OCI-LY1 (cell line): ENCODE measurements around the gene CST4.

Experiments
- H2AFZ ChIP-seq: fragments of 200-600 bp; sonication (generic), shearing (Covaris generic); 2 replicates; pipeline ENCODE4 v1.6.0; 2014; ENCODE audit warnings: antibody characterized with exemption, mild to moderate bottlenecking, low read length
- H3F3A ChIP-seq: fragments of 200-600 bp; sonication (generic), shearing (Covaris generic); 2 replicates; pipeline ENCODE4 v1.6.0; 2014; ENCODE audit warnings: mild to moderate bottlenecking, antibody characterized with exemption, low read length, moderate library complexity; ENCODE audit not compliant: insufficient read depth
- H3K27ac ChIP-seq: fragments of 200-600 bp; sonication (generic); 2 replicates; pipeline ENCODE4 v1.5.1; 2014; ENCODE audit warnings: low read length, mixed run types, mild to moderate bottlenecking, low read depth; ENCODE audit not compliant: poor library complexity, severe bottlenecking
- H3K27me3 ChIP-seq: fragments of 200-600 bp; sonication (generic); 2 replicates; pipeline ENCODE4 v1.6.0; 2014; ENCODE audit warnings: antibody characterized with exemption, mild to moderate bottlenecking, low read length, moderate library complexity; ENCODE audit not compliant: insufficient read depth
- H3K36me3 ChIP-seq: fragments of 200-600 bp; sonication (generic); 2 replicates; pipeline ENCODE4 v1.6.1; 2014; ENCODE audit warnings: mild to moderate bottlenecking, antibody characterized with exemption, low read length, moderate library complexity, mixed read lengths; ENCODE audit not compliant: insufficient read depth
- H3K4me1 ChIP-seq: fragments of 200-600 bp; sonication (generic); 2 replicates; pipeline ENCODE4 v1.5.1; 2014; ENCODE audit warnings: mild to moderate bottlenecking, low read length, moderate library complexity; ENCODE audit not compliant: insufficient read depth, severe bottlenecking
- H3K4me2 ChIP-seq: fragments of 200-600 bp; sonication (generic), shearing (Covaris generic); 2 replicates; pipeline ENCODE4 v1.6.1; 2014; ENCODE audit warnings: low read length
- H3K4me3 ChIP-seq: fragments of 200-600 bp; sonication (generic); 2 replicates; pipeline ENCODE4 v1.5.1; 2014; ENCODE audit warnings: low read length, low read depth, mild to moderate bottlenecking, mixed read lengths; ENCODE audit not compliant: poor library complexity, severe bottlenecking
- H3K79me2 ChIP-seq: fragments of 200-600 bp; shearing (Covaris generic); 2 replicates; pipeline ENCODE4 v1.6.1; 2016; ENCODE audit warnings: mixed run types, low read length, mixed read lengths; ENCODE audit not compliant: insufficient read depth
- H3K9ac ChIP-seq: fragments of 200-600 bp; sonication (generic), shearing (Covaris generic); 2 replicates; pipeline ENCODE4 v1.6.1; 2014; ENCODE audit warnings: mild to moderate bottlenecking, low read length, mixed read lengths
- H3K9me2 ChIP-seq: fragments of 200-600 bp; sonication (generic), shearing (Covaris generic); 2 replicates; pipeline ENCODE4 v1.6.1; 2014; ENCODE audit warnings: low read depth, mild to moderate bottlenecking, low read length, mixed read lengths
- H3K9me3 ChIP-seq: fragments of 200-600 bp; shearing (Covaris generic); 2 replicates; pipeline ENCODE4 v1.6.1; 2014; ENCODE audit warnings: low read length, mixed read lengths
- H4K20me1 ChIP-seq: fragments of 200-600 bp; sonication (generic), shearing (Covaris generic); 2 replicates; pipeline ENCODE4 v1.6.0; 2016; ENCODE audit warnings: mild to moderate bottlenecking, low read length; ENCODE audit not compliant: insufficient read depth
- EZH2 ChIP-seq: fragments of 200-600 bp; sonication (generic), shearing (Covaris generic); IDR thresholded peaks from 2 replicates; pipeline ENCODE4 v1.8.0; 2017; ENCODE audit warnings: borderline replicate concordance, mixed run types, mild to moderate bottlenecking, antibody characterized with exemption, low read length, moderate library complexity, mixed read lengths
- TF ChIP-seq, protein P1 (sequence below): fragments of 200-600 bp; sonication (generic), shearing (Covaris generic); IDR thresholded peaks from 2 replicates; pipeline ENCODE4 v1.5.1; 2017; ENCODE audit warnings: mild to moderate bottlenecking, antibody characterized with exemption, low read length, moderate library complexity, mixed read lengths

The CST4 gene

DNA sequence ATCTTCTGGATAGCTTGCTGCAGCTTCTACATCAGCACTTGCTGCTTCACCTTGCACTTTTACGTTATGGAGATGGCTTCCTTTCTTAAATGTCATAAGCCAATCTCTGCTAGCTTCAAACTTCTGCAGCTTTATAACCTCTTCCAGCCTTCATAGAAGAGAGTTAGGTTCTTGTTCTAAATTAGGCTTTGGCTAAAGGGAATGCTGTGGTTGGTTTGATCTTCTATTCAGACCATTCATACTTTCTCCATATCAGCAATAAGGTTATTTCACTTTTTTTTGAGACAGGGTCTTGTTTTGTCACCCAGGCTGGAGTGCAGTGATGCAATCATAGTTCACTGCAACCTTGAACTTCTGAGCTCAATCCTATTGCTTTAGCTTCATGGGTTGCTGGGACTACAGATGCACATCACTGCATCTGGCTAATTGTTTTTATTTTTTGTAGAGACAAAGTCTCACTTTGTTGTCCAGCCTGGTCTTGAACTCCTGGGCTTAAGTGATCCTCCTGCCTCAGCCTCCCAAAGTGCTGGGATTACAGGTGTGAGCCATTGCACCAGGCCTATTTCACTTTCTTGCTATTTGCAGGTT lies 38.9 kb downstream of the CST4 start:
- no peaks in the 10 kb centered on the region for H3F3A ChIP-seq
- H4K20me1 ChIP-seq: no peaks in the 10 kb centered on the region
- H3K4me3 ChIP-seq: no peak overlapping the region
- H3K27ac ChIP-seq: no peak overlapping the region
- H3K79me2 ChIP-seq: no peaks in the 10 kb centered on the region
- H2AFZ ChIP-seq: no peak overlapping the region
- H3K9me2 ChIP-seq: no peaks in the 10 kb centered on the region
- TF ChIP-seq, protein P1, sequence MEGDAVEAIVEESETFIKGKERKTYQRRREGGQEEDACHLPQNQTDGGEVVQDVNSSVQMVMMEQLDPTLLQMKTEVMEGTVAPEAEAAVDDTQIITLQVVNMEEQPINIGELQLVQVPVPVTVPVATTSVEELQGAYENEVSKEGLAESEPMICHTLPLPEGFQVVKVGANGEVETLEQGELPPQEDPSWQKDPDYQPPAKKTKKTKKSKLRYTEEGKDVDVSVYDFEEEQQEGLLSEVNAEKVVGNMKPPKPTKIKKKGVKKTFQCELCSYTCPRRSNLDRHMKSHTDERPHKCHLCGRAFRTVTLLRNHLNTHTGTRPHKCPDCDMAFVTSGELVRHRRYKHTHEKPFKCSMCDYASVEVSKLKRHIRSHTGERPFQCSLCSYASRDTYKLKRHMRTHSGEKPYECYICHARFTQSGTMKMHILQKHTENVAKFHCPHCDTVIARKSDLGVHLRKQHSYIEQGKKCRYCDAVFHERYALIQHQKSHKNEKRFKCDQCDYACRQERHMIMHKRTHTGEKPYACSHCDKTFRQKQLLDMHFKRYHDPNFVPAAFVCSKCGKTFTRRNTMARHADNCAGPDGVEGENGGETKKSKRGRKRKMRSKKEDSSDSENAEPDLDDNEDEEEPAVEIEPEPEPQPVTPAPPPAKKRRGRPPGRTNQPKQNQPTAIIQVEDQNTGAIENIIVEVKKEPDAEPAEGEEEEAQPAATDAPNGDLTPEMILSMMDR: no peak
- TF ChIP-seq EZH2: no peak
- H3K36me3 ChIP-seq: no peaks in the 10 kb centered on the region
- no peaks in the 10 kb centered on the region for H3K4me1 ChIP-seq
- H3K27me3 ChIP-seq: no peaks in the 10 kb centered on the region
- H3K4me2 ChIP-seq: no peak overlapping the region
- H3K9me3 ChIP-seq: no peaks in the 10 kb centered on the region
- no peak overlapping the region for H3K9ac ChIP-seq

DNA sequence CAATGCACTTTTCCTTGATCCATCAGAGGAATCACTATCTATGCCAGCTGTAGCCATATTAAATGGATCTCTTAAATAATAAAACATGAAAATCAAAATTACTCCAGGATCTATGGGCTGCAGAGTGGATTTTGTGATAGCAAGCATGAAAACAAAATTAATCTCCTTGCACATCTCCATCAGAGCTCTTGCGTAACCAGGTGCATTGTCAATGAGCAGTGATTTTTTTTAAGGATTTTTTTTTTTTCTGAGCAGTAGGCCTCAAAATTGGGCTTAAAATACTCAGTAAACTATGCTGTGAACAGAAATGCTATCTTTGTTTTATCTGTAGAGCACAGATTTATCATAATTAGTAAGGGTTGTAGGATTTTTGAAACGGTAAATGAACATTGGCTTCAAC lies 39.6 kb downstream of the CST4 start:
- H3K27me3 ChIP-seq: no peaks in the 10 kb centered on the region
- H3K9me3 ChIP-seq: no peaks in the 10 kb centered on the region
- no peak for TF ChIP-seq EZH2
- TF ChIP-seq, protein P1: no peak

DNA sequence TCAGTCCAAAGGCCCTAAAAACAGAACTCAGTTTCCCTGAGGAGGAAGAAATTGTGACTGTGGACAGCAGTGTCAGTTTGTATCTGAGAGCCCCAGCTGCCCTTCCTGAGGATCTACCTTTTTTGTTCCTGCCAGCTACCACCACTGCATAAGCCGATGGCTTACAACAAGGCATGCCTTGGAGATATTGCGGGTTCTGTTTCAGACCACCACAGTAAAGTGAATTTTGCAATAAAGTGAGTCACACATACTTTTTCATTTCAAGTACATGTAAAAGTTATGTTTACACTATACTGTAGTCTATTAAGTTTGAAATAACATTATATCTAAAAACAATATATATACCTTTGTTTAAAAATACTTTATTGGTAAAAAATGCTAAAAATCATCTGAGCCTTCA lies 41.5 kb downstream of the CST4 start:
- Histone ChIP-seq H2AFZ (no peak overlapping the region), H3K9me2 (no peaks in the 10 kb centered on the region), H3K79me2 (no peaks in the 10 kb centered on the region), H3K27me3 (no peaks in the 10 kb centered on the region), H3K4me2 (no peak overlapping the region), H4K20me1 (no peaks in the 10 kb centered on the region), H3K4me1 (no peaks in the 10 kb centered on the region), H3K27ac (no peak overlapping the region), H3K4me3 (no peak overlapping the region), H3K9me3 (no peaks in the 10 kb centered on the region), H3K9ac (no peak overlapping the region), H3K36me3 (no peaks in the 10 kb centered on the region), H3F3A (no peaks in the 10 kb centered on the region)
- no peak for TF ChIP-seq EZH2
- TF ChIP-seq, protein P1: no peak

More for the DNA sequence above, 39.6 kb downstream of the CST4 start:
- H2AFZ ChIP-seq: no peak overlapping the region
- no peak overlapping the region for H3K4me3 ChIP-seq
- H3K36me3 ChIP-seq: no peaks in the 10 kb centered on the region
- H3K9ac ChIP-seq: no peak overlapping the region
- no peaks in the 10 kb centered on the region for H4K20me1 ChIP-seq
- H3F3A ChIP-seq: no peaks in the 10 kb centered on the region
- no peaks in the 10 kb centered on the region for H3K79me2 ChIP-seq
- H3K27ac ChIP-seq: no peak overlapping the region
- H3K4me1 ChIP-seq: no peaks in the 10 kb centered on the region
- no peak overlapping the region for H3K4me2 ChIP-seq
- no peaks in the 10 kb centered on the region for H3K9me2 ChIP-seq
